Measurements from ENCODE around the gene ING5.
"Not testable (repeated sequence)": the region's sequence is repeated elsewhere in the genome, so short reads cannot be mapped to it uniquely, and the experiment has no call there.

The ING5 gene

DNA sequence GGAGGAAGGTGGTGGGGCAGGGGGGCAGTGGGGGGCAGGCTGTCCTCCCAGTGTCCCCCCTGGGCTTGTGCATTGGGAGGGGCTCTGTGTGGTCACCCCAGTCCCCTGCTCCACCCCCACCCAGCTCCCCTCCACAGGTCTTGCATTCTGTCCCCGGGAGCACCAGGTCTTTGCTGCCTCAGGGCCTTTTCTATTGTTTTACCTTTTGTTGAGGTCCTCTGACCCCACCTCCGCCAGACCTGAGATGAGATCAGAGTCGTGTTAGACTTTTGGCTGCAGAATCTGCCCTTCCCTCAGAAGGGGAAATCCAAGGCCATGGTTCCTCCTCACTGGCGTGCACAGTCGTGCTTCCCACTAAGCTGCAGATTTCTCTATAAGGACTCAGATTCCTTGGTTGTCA lies 43.5 kb upstream of the ING5 start:
- H3K9ac ChIP-seq: no peak overlapping the region
- no peaks in the 10 kb centered on the region; the same call in 1 of the 2 replicates for H3K36me3 ChIP-seq (ENCODE audit: insufficient read depth)
- no peaks in the 10 kb centered on the region for H3K27me3 ChIP-seq (ENCODE audit: insufficient read depth, low read depth)
- TF ChIP-seq CTCF (conservative IDR thresholded peaks at IDR 0.05; ENCODE audit: low read depth, low read length): no peak
- no peak overlapping the region for H3K4me2 ChIP-seq
- H3K4me3 ChIP-seq (IDR thresholded peaks at IDR 0.05; ENCODE audit: insufficient read depth, low read depth, low read length): no peak overlapping the region
- no peak overlapping the region for H2AFZ ChIP-seq (ENCODE audit: low read depth)
- H4K20me1 ChIP-seq (ENCODE audit: insufficient read depth): no peaks in the 10 kb centered on the region
- no peaks in the 10 kb centered on the region for H3K4me1 ChIP-seq (ENCODE audit: low read depth, poor library complexity, severe bottlenecking)
- no peak overlapping the region for H3K27ac ChIP-seq
- no peaks in the 10 kb centered on the region for H3K79me2 ChIP-seq (ENCODE audit: insufficient read depth, low read depth)

- Histone ChIP-seq H4K20me1 (ENCODE audit: insufficient read depth) (no peaks in the 10 kb centered on the region), H3K4me1 (ENCODE audit: low read depth, poor library complexity, severe bottlenecking) (no peaks in the 10 kb centered on the region), H3K79me2 (ENCODE audit: insufficient read depth, low read depth) (no peaks in the 10 kb centered on the region), H3K9ac (no peak overlapping the region), H3K27ac (no peak overlapping the region), H3K36me3 (ENCODE audit: insufficient read depth) (no peaks in the 10 kb centered on the region; the same call in 1 of the 2 replicates), H3K4me3 (IDR thresholded peaks at IDR 0.05; ENCODE audit: insufficient read depth, low read depth, low read length) (no peak overlapping the region), H3K27me3 (ENCODE audit: insufficient read depth, low read depth) (no peaks in the 10 kb centered on the region), H2AFZ (ENCODE audit: low read depth) (no peak overlapping the region), H3K4me2 (no peak overlapping the region)
- TF ChIP-seq CTCF (conservative IDR thresholded peaks at IDR 0.05; ENCODE audit: low read depth, low read length): 0 out of 2 replicates have a peak, but pooled peaks have one; percentile 20
Measured at GRCh38 chr2:241659150-241659739, 42.6 kb upstream of the ING5 start.

DNA sequence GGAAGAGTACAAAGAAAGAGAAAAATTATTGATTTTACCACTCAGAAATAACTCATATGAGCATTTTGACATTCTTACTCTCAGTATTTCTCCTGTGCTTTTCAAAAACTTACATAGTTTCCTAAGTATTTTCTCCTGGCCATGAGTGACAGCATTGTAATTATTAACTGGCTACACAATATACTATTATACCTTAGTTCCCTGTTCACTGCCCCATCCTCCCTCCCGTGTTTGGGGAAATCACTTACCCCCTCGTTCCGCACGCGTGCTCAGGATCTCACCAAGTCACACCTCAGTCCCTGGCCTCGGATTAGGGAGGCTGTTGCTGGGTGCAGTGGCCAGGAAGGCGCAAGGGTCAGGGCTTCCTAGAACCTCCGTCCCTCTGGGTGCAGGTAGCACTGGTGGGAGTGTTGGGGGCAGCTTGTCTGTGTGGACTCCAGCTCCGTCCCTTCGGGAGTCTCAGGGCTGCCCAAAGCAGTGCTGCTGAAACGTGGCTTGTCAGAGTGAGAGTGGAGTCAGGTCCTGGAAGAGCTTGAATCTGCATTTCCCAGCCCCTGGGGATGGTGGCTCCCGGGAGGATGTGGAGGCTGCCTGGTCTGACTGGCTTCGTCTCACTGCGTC lies 41.1 kb upstream of the ING5 start:
- Histone ChIP-seq H3K4me1 (ENCODE audit: low read depth, poor library complexity, severe bottlenecking) (no peaks in the 10 kb centered on the region), H2AFZ (ENCODE audit: low read depth) (no peak overlapping the region), H3K9ac (no peak overlapping the region), H3K36me3 (ENCODE audit: insufficient read depth) (no peaks in the 10 kb centered on the region; the same call in 1 of the 2 replicates), H3K27ac (no peak overlapping the region), H4K20me1 (ENCODE audit: insufficient read depth) (no peaks in the 10 kb centered on the region), H3K4me3 (IDR thresholded peaks at IDR 0.05; ENCODE audit: insufficient read depth, low read depth, low read length) (no peak overlapping the region), H3K27me3 (ENCODE audit: insufficient read depth, low read depth) (no peaks in the 10 kb centered on the region), H3K4me2 (no peak overlapping the region), H3K79me2 (ENCODE audit: insufficient read depth, low read depth) (no peaks in the 10 kb centered on the region)
- no peak for TF ChIP-seq CTCF (conservative IDR thresholded peaks at IDR 0.05; ENCODE audit: low read depth, low read length)

DNA sequence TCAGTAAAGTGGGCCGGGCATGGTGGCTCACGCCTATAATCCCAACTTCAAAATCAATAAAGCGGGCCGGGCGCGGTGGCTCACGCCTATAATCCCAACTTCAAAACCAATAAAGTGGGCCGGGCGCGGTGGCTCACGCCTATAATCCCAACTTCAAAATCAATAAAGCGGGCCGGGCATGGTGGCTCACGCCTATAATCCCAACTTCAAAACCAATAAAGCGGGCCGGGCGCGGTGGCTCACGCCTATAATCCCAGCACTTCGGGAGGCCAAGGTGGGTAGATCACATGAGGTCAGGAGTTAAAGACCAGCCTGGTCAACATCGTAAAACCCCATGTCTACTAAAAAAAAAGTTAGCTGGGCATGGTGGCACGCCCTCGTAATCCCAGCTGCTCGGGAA lies 39.1 kb upstream of the ING5 start:
- H3K4me1 ChIP-seq (ENCODE audit: low read depth, poor library complexity, severe bottlenecking); H3K9ac ChIP-seq; H3K36me3 ChIP-seq (ENCODE audit: insufficient read depth); H2AFZ ChIP-seq (ENCODE audit: low read depth); H3K4me3 ChIP-seq (IDR thresholded peaks at IDR 0.05; ENCODE audit: insufficient read depth, low read depth, low read length); H3K4me2 ChIP-seq; H3K27me3 ChIP-seq (ENCODE audit: insufficient read depth, low read depth); H3K27ac ChIP-seq; H3K79me2 ChIP-seq (ENCODE audit: insufficient read depth, low read depth); H4K20me1 ChIP-seq (ENCODE audit: insufficient read depth): not testable (repeated sequence)
